Measurements from ENCODE around the gene CLK4.

- TF ChIP-seq CTCF (IDR thresholded peaks at IDR 0.05): no peak
- no peak for TF ChIP-seq POLR2A (IDR thresholded peaks at IDR 0.05)
Measured at GRCh38 chr5:178667101-178667500, 40.3 kb upstream of the CLK4 start.
